GM18508 (cell line): ENCODE data around the gene CHI3L2.

Experiments
- ATAC-seq: cut with Tn5 transposase; IDR thresholded peaks from one replicate; pipeline ENCODE4 v1.9.1; 2021; ENCODE audit warnings: moderate number of reproducible peaks; ENCODE audit not compliant: insufficient read depth, unreplicated experiment

Gene CHI3L2

GRCh38 chr1:111218701-111219556, 8.6 kb upstream of the CHI3L2 start:
- no peak for ATAC-seq

- ATAC-seq: no peak
Observed at GRCh38 chr1:111219557-111220286, 7.8 kb upstream of the CHI3L2 start.

- ATAC-seq: no peak
Observed at GRCh38 chr1:111220302-111220890, 7.1 kb upstream of the CHI3L2 start.

- ATAC-seq: no peak
Observed at GRCh38 chr1:111221276-111221632, 6.3 kb upstream of the CHI3L2 start.

- peak; percentile 52 for ATAC-seq
Observed at GRCh38 chr1:111221633-111222291, 5.8 kb upstream of the CHI3L2 start.

- no peak for ATAC-seq
Observed at GRCh38 chr1:111222308-111223125, 5.0 kb upstream of the CHI3L2 start.

- no peak for ATAC-seq
Observed at GRCh38 chr1:111223126-111223685, 4.3 kb upstream of the CHI3L2 start.

GRCh38 chr1:111225091-111225490, 2.4 kb upstream of the CHI3L2 start:
- no peak for ATAC-seq

- ATAC-seq: no peak
Observed at GRCh38 chr1:111225717-111226400, 1.7 kb upstream of the CHI3L2 start.

- no peak for ATAC-seq
Observed at GRCh38 chr1:111227851-111228747, 586 bp downstream of the CHI3L2 start.

GRCh38 chr1:111228748-111229126, 1.2 kb downstream of the CHI3L2 start:
- no peak for ATAC-seq

GRCh38 chr1:111232134-111232533, 4.6 kb downstream of the CHI3L2 start:
- ATAC-seq: no peak

GRCh38 chr1:111234258-111234657, 6.7 kb downstream of the CHI3L2 start:
- no peak for ATAC-seq

- no peak for ATAC-seq
Observed at GRCh38 chr1:111234866-111235265, 7.4 kb downstream of the CHI3L2 start.

GRCh38 chr1:111236379-111236778, 8.9 kb downstream of the CHI3L2 start:
- no peak for ATAC-seq

- no peak for ATAC-seq
Observed at GRCh38 chr1:111236806-111237205, 9.3 kb downstream of the CHI3L2 start.

- ATAC-seq: no peak
Observed at GRCh38 chr1:111238056-111238795, 10.7 kb downstream of the CHI3L2 start.
